ENCODE measurements around the gene ELF2. TPM values are rescaled to one million over a fixed set of nuclear protein-coding genes. Genes with fewer than 3 reads are reported as not detected.

Gene ELF2
- polyA plus RNA-seq, 1 of the 3 experiments (the other 2 are of a cell fraction): 14.0 TPM

GRCh38 chr4:139042981-139043460 lies 134.0 kb downstream of the ELF2 start:
- peaks cover 36% of the 10 kb centered on the region; the same call in 1 of the 2 replicates for H4K20me1 ChIP-seq (ENCODE audit: insufficient read depth)
- no peaks in the 10 kb centered on the region for H3K9me3 ChIP-seq
- 96% methylated on average over 6 of the region's 10 CpGs for WGBS (ENCODE audit: low lambda C conversion rate)
- H3K4me2 ChIP-seq: no peak overlapping the region
- no peak overlapping the region for H2AFZ ChIP-seq (ENCODE audit: low read depth)
- no peaks in the 10 kb centered on the region; a peak in 1 of 4 replicates for H3K4me1 ChIP-seq (ENCODE audit: control insufficient read depth in 1 of 2, insufficient read depth in 2 of 2, low read depth in 1 of 2, low read length in 1 of 2)
- no peak overlapping the region for H3K27ac ChIP-seq (ENCODE audit: low read depth in 2 of 2, low read length in 1 of 2)
- H3K9ac ChIP-seq: no peak overlapping the region
- H3K79me2 ChIP-seq (ENCODE audit: insufficient read depth): peaks cover 94% of the 10 kb centered on the region
- no peaks in the 10 kb centered on the region for H3K27me3 ChIP-seq (ENCODE audit: insufficient read depth)
- H3K4me3 ChIP-seq (ENCODE audit: low read depth in 2 of 2, low read length in 1 of 2): no peak overlapping the region
- H3F3A ChIP-seq (replicated peaks; ENCODE audit: insufficient read depth): peaks cover 37% of the 10 kb centered on the region
- no peak for DNase-seq
- H3K9me2 ChIP-seq: no peaks in the 10 kb centered on the region
- CTCF ChIA-PET: interaction anchor here (6.8 kb wide), 1 partner anchor 12 kb away, joined by 52 read pairs; no protein-coding TSS in a partner anchor
- no peak for TF ChIP-seq GABPA (IDR thresholded peaks at IDR 0.05; ENCODE audit: low read depth)
- no peak for TF ChIP-seq SIN3A (IDR thresholded peaks at IDR 0.05; ENCODE audit: borderline replicate concordance, low read depth, low read length)
- TF ChIP-seq CHD2 (IDR thresholded peaks at IDR 0.05; ENCODE audit: low read length, partially characterized antibody): no peak
- no peak for TF ChIP-seq TEAD4 (IDR thresholded peaks at IDR 0.05; ENCODE audit: borderline replicate concordance, insufficient read depth)
- peaks cover 31 to 54% of the 10 kb centered on the region in 2 experiments for H3K36me3 ChIP-seq (replicated peaks in 1 of 2; ENCODE audit: control insufficient read depth in 1 of 2, insufficient read depth in 2 of 2, low read length in 1 of 2)
- POLR2A ChIA-PET: no interaction called here

- Histone ChIP-seq H3K79me2 (ENCODE audit: insufficient read depth) (peaks cover 99% of the 10 kb centered on the region), H4K20me1 (ENCODE audit: insufficient read depth) (peaks cover 42% of the 10 kb centered on the region), H3K9me3 (no peaks in the 10 kb centered on the region), H3K4me1 (ENCODE audit: control insufficient read depth in 1 of 2, insufficient read depth in 2 of 2, low read depth in 1 of 2, low read length in 1 of 2) (no peaks in the 10 kb centered on the region; a peak in 2 of 4 replicates), H3K4me3 (ENCODE audit: low read depth in 2 of 2, low read length in 1 of 2) (no peak overlapping the region), H3K27me3 (ENCODE audit: insufficient read depth) (no peaks in the 10 kb centered on the region), H3K9me2 (no peaks in the 10 kb centered on the region), H3K9ac (no peak overlapping the region), H2AFZ (ENCODE audit: low read depth) (no peak overlapping the region), H3K4me2 (no peak overlapping the region), H3F3A (replicated peaks; ENCODE audit: insufficient read depth) (peaks cover 27% of the 10 kb centered on the region), H3K27ac (ENCODE audit: low read depth in 2 of 2, low read length in 1 of 2) (no peak overlapping the region), H3K36me3 (replicated peaks in 1 of 2; ENCODE audit: control insufficient read depth in 1 of 2, insufficient read depth in 2 of 2, low read length in 1 of 2) (peaks cover 8 to 36% of the 10 kb centered on the region in 2 experiments)
- CTCF ChIA-PET: interaction anchor here (1.0 to 1.4 kb wide), 2 partner anchors 8 to 45 kb away, joined by 3 to 7 read pairs; no protein-coding TSS in a partner anchor
- 100% methylated on average over 1 of the region's 1 CpG for WGBS (ENCODE audit: low lambda C conversion rate)
- no peak for DNase-seq
- POLR2A ChIA-PET: no interaction called here
- TF ChIP-seq POLR2AphosphoS5 (IDR thresholded peaks at IDR 0.05; ENCODE audit: low read depth, low read length) (no peak), PBX3 (IDR thresholded peaks at IDR 0.05) (no peak), NFIC (IDR thresholded peaks at IDR 0.05; ENCODE audit: borderline replicate concordance) (no peak), NRF1 (IDR thresholded peaks at IDR 0.05; ENCODE audit: low read depth, low read length) (no peak), ZBTB33 (IDR thresholded peaks at IDR 0.05; ENCODE audit: borderline replicate concordance, low read depth) (no peak), TEAD4 (IDR thresholded peaks at IDR 0.05; ENCODE audit: borderline replicate concordance, insufficient read depth) (no peak), GABPA (IDR thresholded peaks at IDR 0.05; ENCODE audit: low read depth) (no peak), RCOR1 (IDR thresholded peaks at IDR 0.05; ENCODE audit: low read length) (no peak), TCF12 (IDR thresholded peaks at IDR 0.05) (no peak), MXI1 (IDR thresholded peaks at IDR 0.05; ENCODE audit: low read depth, low read length) (no peak), FOXM1 (IDR thresholded peaks at IDR 0.05; ENCODE audit: low read depth) (no peak), MEF2A (IDR thresholded peaks at IDR 0.05; ENCODE audit: borderline replicate concordance, low read depth) (no peak), SMC3 (IDR thresholded peaks at IDR 0.05; ENCODE audit: low read depth, low read length) (no peak), EZH2phosphoT487 (IDR thresholded peaks at IDR 0.05; ENCODE audit: borderline replicate concordance, low read depth) (no peak), YY1 (IDR thresholded peaks at IDR 0.05; ENCODE audit: low read depth) (no peak)
These were observed 138.1 kb downstream of the ELF2 start for GRCh38 chr4:139038874-139039443.
